AG10803 (cell line): ENCODE data around the gene ARHGAP44.
"Not testable (repeated sequence)": the region's sequence is repeated elsewhere in the genome, so short reads cannot be mapped to it uniquely, and the experiment has no call there.

ENCODE experiments used
- DNase-seq: peaks from one replicate; pipeline ENCODE4 v3.0.0; 2010; ENCODE audit warnings: low read depth
- H3K4me3 ChIP-seq: 2 replicates; pipeline ENCODE4 v1.5.1; 2011; ENCODE audit warnings: mild to moderate bottlenecking, low read length, control low read depth
- TF ChIP-seq, protein P1 (sequence below): conservative IDR thresholded peaks from 2 replicates; pipeline ENCODE4 v1.5.1; 2011; ENCODE audit warnings: mild to moderate bottlenecking, low read length, control low read depth, inconsistent platforms

The ARHGAP44 gene

GRCh38 chr17:12865769-12866168 is 76.5 kb downstream of the ARHGAP44 start:
- DNase-seq: no peak
- no peak overlapping the region for H3K4me3 ChIP-seq
- TF ChIP-seq, protein P1, sequence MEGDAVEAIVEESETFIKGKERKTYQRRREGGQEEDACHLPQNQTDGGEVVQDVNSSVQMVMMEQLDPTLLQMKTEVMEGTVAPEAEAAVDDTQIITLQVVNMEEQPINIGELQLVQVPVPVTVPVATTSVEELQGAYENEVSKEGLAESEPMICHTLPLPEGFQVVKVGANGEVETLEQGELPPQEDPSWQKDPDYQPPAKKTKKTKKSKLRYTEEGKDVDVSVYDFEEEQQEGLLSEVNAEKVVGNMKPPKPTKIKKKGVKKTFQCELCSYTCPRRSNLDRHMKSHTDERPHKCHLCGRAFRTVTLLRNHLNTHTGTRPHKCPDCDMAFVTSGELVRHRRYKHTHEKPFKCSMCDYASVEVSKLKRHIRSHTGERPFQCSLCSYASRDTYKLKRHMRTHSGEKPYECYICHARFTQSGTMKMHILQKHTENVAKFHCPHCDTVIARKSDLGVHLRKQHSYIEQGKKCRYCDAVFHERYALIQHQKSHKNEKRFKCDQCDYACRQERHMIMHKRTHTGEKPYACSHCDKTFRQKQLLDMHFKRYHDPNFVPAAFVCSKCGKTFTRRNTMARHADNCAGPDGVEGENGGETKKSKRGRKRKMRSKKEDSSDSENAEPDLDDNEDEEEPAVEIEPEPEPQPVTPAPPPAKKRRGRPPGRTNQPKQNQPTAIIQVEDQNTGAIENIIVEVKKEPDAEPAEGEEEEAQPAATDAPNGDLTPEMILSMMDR: no peak

DNA sequence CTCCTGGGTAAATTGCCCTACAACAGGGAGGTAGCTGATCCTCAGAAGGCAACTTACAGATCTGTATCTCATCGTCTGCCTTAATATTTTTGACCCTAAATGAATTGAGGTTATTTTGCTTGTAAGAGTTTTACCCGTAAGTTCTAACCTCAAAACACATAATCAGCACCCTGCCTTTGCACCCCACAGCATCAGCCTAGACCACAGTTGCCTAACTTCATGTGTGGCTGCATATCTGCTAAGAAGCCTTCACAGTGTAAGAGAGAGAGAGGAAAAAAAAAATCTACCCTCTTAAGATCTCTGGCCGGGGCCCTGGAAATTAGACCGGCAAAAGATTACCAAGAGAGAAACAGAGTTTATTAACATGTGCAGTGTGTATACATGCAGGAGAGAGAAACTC is 76.9 kb downstream of the ARHGAP44 start:
- H3K4me3 ChIP-seq: no peak overlapping the region
- no peak for DNase-seq
- TF ChIP-seq, protein P1: no peak

GRCh38 chr17:12867726-12868125 is 78.4 kb downstream of the ARHGAP44 start:
- DNase-seq: no peak
- no peak overlapping the region for H3K4me3 ChIP-seq
- TF ChIP-seq, protein P1: no peak

- H3K4me3 ChIP-seq, DNase-seq: not testable (repeated sequence)
These were observed 84.3 kb downstream of the ARHGAP44 start for GRCh38 chr17:12873415-12874125.

DNA sequence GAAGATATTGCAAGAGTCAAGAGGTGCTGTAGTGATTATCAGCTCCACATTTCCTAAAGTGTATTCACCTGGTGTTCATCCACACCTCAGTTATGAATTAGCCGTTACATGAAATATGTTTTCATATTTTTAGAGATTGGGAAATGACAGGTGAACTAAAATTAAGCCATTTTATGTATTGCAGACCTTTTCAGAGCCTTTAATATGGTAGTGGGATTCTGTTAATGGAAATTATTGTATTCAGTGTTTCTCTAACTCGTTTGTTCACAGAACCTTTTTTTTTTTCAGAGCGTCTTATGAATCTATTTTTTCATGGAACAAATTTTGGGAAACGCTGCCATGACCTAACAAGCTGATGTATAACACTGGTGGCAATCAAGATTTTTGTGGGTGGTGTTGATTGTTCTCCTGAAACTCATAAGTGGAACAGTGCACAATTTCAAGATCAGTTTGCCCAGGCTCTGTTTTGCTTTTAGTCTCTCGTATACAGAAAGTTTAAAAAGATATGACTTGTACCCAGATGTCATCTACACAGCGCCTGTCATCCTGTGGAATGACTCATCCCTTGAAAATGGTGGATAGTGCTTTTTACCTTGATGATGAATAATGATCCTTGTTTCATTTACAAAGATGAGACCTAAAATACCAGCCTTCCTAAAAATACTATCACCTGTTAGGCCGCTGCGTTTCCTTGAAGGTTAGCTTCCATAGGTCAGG is 88.8 kb downstream of the ARHGAP44 start:
- no peak overlapping the region for H3K4me3 ChIP-seq
- DNase-seq: no peak
- TF ChIP-seq, protein P1: no peak

DNA sequence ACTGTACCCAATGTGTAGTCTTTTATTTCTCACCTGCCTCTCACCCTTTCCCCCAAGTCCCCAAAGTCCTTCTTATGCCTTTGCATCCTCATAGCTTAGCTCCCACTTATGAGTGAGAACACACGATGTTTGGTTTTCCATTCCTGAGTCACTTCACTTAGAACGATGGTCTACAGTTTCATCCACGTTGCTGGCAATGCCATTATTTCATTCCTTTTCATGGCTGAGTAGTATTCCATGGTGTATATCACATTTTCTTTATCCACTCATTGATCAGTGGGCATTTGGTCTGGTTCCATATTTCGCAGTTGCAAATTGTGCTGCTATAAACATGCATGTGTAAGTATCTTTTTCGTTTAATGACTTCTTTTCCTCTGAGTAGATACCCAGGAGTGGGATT is 89.8 kb downstream of the ARHGAP44 start:
- DNase-seq, H3K4me3 ChIP-seq: not testable (repeated sequence)

DNA sequence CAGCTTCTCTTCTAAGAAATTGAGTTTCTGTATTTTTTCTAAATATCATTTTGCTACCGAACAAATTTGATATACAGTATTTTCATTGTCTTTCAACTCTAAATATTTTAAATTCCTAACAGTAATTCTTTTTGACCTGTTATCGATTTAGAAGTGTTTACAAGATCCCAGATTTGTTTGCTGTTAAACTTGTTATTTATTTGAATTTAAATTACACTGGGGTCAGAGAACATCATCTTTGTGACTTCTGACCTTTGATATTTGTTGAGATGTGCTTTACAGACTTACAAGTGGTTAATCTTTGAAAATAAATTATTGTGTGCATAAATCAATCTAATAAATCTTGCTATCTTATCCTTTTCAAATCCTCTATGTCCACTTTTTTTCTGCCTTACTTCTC is 94.2 kb downstream of the ARHGAP44 start:
- TF ChIP-seq, protein P1: no peak
- no peak overlapping the region for H3K4me3 ChIP-seq
- no peak for DNase-seq

GRCh38 chr17:12887088-12887487 is 97.8 kb downstream of the ARHGAP44 start:
- DNase-seq: no peak
- H3K4me3 ChIP-seq: no peak overlapping the region
- TF ChIP-seq, protein P1: no peak
